ENCODE data around the gene ZNF407.

The ZNF407 gene

DNA sequence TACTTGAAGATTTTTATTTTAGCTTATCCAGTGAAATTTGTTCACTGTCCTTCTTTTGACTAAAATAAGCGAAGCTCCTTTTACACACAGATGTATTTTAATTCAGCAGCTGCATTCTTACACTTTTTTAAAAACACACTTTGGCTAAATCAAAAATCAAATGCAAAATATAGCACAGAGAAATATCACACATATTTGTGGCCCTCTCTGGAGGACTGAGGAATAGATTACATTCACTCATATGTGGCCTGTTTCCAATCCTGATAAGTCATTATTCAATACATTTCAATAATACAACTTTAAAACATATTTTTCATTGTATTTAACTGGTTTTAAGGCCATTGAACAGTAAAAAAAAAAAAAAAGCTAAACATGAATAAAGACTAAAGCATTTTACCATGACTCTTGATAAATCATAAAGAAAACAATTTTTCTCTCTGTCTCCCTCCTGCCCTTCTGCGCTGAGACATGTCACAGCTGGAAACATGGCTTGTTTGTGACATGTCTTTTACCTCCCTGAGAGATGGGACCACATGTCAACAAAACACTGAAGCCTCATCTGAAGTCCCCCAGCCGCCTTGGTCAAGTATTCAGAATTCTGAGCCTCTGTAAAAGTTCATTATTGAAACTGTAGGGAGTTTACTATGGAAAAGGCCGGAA, 221.0 kb downstream of the ZNF407 start:
- H3K36me3 ChIP-seq (ENCODE audit: low read depth) = no peaks in the 10 kb centered on the region
- H3K4me1 ChIP-seq (ENCODE audit: insufficient read depth, poor library complexity, severe bottlenecking) = no peaks in the 10 kb centered on the region
- H3K27ac ChIP-seq (ENCODE audit: poor library complexity, severe bottlenecking) = no peak overlapping the region
- no peak overlapping the region for H3K4me3 ChIP-seq (ENCODE audit: severe bottlenecking)
- H3K9me3 ChIP-seq (ENCODE audit: severe bottlenecking) = no peaks in the 10 kb centered on the region
- no peaks in the 10 kb centered on the region for H3K27me3 ChIP-seq (ENCODE audit: insufficient read depth, poor library complexity, severe bottlenecking)
- TF ChIP-seq, protein P1, sequence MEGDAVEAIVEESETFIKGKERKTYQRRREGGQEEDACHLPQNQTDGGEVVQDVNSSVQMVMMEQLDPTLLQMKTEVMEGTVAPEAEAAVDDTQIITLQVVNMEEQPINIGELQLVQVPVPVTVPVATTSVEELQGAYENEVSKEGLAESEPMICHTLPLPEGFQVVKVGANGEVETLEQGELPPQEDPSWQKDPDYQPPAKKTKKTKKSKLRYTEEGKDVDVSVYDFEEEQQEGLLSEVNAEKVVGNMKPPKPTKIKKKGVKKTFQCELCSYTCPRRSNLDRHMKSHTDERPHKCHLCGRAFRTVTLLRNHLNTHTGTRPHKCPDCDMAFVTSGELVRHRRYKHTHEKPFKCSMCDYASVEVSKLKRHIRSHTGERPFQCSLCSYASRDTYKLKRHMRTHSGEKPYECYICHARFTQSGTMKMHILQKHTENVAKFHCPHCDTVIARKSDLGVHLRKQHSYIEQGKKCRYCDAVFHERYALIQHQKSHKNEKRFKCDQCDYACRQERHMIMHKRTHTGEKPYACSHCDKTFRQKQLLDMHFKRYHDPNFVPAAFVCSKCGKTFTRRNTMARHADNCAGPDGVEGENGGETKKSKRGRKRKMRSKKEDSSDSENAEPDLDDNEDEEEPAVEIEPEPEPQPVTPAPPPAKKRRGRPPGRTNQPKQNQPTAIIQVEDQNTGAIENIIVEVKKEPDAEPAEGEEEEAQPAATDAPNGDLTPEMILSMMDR (IDR thresholded peaks at IDR 0.05; ENCODE audit: poor library complexity, severe bottlenecking) = no peak
- DNase-seq (ENCODE audit: low spot score) (no peak), ATAC-seq (ENCODE audit: low read depth) (no peak)

DNA sequence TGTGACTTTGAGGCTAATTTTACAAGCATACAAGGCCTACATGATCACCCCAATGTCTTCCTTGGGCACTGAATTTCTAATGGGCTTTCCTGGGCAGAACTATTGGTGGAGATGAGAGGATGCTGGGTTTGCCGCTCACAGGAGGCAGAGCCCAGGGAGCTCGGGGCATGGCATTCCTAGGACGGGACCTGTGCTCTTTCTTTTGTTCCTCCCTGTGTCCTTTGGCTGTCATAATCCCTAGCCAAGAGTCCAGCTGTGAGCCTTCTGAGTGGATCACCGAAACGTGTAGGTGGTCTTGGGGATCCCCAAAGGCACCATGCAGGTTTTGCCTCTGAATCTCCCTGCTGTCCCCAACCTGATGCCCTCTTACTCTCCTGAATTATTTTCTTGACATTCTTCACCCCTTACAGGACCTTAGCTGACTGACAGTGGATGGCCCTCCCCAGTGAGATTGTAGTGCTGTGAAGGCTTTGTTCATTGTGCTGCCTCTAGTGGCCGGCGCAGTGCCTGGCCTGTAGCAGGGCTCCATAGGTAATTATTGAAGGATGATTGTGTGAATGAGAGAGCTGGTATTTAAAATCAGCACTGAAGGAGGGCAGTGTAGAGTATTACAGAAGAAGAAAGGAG, 221.9 kb downstream of the ZNF407 start:
- no peaks in the 10 kb centered on the region for H3K27me3 ChIP-seq (ENCODE audit: insufficient read depth, poor library complexity, severe bottlenecking)
- no peaks in the 10 kb centered on the region for H3K9me3 ChIP-seq (ENCODE audit: severe bottlenecking)
- peak; percentile 58; the same call in 1 of the 3 replicates for ATAC-seq (ENCODE audit: low read depth)
- H3K4me1 ChIP-seq (ENCODE audit: insufficient read depth, poor library complexity, severe bottlenecking) = no peaks in the 10 kb centered on the region
- no peak for DNase-seq (ENCODE audit: low spot score)
- no peaks in the 10 kb centered on the region for H3K36me3 ChIP-seq (ENCODE audit: low read depth)
- TF ChIP-seq, protein P1 (IDR thresholded peaks at IDR 0.05; ENCODE audit: poor library complexity, severe bottlenecking) = peak; percentile 42
- no peak overlapping the region for H3K4me3 ChIP-seq (ENCODE audit: severe bottlenecking)
- H3K27ac ChIP-seq (ENCODE audit: poor library complexity, severe bottlenecking) = no peak overlapping the region

DNA sequence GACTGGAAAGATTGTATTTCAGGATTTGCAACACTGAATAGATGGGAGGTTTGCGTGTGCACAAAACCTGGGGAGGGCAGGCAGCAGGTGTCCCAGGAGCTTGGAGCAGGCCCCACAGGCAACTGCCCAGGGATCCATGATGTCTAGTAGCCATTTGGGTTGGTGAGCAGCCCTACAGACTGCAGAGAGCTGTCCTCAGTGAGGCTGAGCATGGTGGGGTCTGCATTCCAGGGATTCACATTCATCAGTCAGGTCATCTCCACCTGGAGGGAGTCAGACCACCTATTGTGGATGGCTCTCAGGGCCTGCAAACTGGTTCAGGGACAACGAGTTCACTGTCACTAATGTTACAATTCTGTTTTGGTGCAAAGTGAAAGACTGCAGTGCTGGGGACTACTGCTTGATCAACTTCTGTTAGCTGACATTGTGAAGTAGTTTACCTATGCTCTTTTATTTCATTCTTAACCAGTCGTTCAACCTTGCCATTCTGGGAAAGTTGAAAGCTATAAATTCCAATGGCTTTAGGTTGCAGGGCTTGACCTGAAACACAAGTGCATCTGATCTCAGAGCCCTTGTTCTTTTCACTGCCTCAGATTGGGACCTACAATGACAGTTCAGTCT, 222.6 kb downstream of the ZNF407 start:
- no peak for ATAC-seq (ENCODE audit: low read depth)
- TF ChIP-seq, protein P1 (IDR thresholded peaks at IDR 0.05; ENCODE audit: poor library complexity, severe bottlenecking) = no peak
- Histone ChIP-seq H3K4me1 (ENCODE audit: insufficient read depth, poor library complexity, severe bottlenecking) (no peaks in the 10 kb centered on the region), H3K9me3 (ENCODE audit: severe bottlenecking) (no peaks in the 10 kb centered on the region), H3K36me3 (ENCODE audit: low read depth) (no peaks in the 10 kb centered on the region), H3K27me3 (ENCODE audit: insufficient read depth, poor library complexity, severe bottlenecking) (no peaks in the 10 kb centered on the region), H3K4me3 (ENCODE audit: severe bottlenecking) (no peak overlapping the region), H3K27ac (ENCODE audit: poor library complexity, severe bottlenecking) (no peak overlapping the region)
- DNase-seq (ENCODE audit: low spot score) = no peak

DNA sequence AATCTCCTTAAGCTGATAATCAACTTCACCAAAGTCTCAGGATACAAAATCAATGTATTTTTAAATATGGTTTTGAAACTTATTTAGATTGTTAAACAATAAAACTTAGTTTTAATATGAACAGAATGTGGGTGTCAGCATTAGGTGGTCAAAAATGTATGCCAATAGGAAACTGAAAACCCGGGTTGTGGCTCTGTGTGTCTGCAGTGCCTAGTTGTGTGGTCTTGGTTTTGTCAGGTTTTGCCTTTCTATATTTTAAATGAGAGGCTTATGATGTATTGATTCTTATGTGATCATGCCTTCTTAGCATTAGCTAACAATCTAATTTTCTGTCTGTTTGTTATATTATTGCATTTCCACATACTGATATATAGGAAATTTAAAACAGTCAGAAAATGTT, 227.8 kb downstream of the ZNF407 start:
- no peak for DNase-seq (ENCODE audit: low spot score)
- Histone ChIP-seq H3K36me3 (ENCODE audit: low read depth) (no peaks in the 10 kb centered on the region), H3K9me3 (ENCODE audit: severe bottlenecking) (no peaks in the 10 kb centered on the region), H3K4me3 (ENCODE audit: severe bottlenecking) (no peak overlapping the region), H3K27me3 (ENCODE audit: insufficient read depth, poor library complexity, severe bottlenecking) (no peaks in the 10 kb centered on the region), H3K27ac (ENCODE audit: poor library complexity, severe bottlenecking) (no peak overlapping the region), H3K4me1 (ENCODE audit: insufficient read depth, poor library complexity, severe bottlenecking) (no peaks in the 10 kb centered on the region)
- TF ChIP-seq, protein P1 (IDR thresholded peaks at IDR 0.05; ENCODE audit: poor library complexity, severe bottlenecking) = no peak
- ATAC-seq (ENCODE audit: low read depth) = no peak

Data from RWPE2 (cell line).